Measurements from ENCODE around the gene LDLRAD3.

LDLRAD3 gene

GRCh38 chr11:36098087-36098486 is 154.2 kb downstream of the LDLRAD3 start:
- no peak for DNase-seq (ENCODE audit: low read depth in 2 of 2, low spot score in 1 of 2)

- DNase-seq (ENCODE audit: low read depth in 2 of 2, low spot score in 1 of 2), result no peak
Observed at GRCh38 chr11:36098853-36099375, 155.1 kb downstream of the LDLRAD3 start.

- no peak for DNase-seq (ENCODE audit: low read depth in 2 of 2, low spot score in 1 of 2)
Observed at GRCh38 chr11:36101466-36101865, 157.6 kb downstream of the LDLRAD3 start.

DNA sequence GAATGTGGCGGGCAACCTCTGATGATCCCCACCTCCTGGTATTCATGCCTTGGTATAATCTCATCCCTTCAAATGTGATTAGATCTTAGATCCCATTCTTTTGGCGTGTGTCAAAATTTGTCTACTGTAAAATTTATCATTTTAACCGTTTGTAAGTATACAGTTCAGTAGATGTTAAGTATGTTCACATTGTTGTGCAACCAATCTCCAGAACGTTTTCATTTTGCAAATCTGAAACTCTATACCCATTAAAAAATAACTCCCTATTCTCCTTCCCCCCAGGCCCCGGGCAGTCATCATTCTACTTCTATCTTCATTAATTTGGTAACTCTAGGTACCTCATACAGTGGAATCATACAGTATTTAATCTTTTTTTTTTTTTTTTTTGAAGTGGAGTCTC is 159.0 kb downstream of the LDLRAD3 start:
- no peak for DNase-seq (ENCODE audit: low read depth in 2 of 2, low spot score in 1 of 2)

GRCh38 chr11:36103933-36104530 is 160.2 kb downstream of the LDLRAD3 start:
- DNase-seq (ENCODE audit: low read depth in 2 of 2, low spot score in 1 of 2), result no peak

DNA sequence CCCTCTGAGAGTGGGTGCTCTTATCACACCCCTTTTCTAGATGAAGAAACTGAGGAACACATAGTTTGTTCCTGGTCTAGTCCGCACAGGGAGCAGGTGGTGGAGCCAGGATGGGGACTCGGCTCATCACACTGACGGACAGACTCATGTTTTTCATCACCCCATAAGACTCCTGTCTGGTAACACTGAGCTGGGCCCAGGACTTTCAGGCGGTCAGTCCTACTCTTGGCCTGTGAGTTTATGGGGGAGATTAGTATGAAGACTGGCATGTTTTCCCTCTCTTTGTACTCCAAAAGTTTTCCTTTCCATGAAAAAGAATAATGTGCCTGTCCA is 160.8 kb downstream of the LDLRAD3 start:
- DNase-seq (ENCODE audit: low read depth in 2 of 2, low spot score in 1 of 2), result no peak

GRCh38 chr11:36105743-36106581 is 162.1 kb downstream of the LDLRAD3 start:
- no peak for DNase-seq (ENCODE audit: low read depth in 2 of 2, low spot score in 1 of 2)

- no peak for DNase-seq (ENCODE audit: low read depth in 2 of 2, low spot score in 1 of 2)
Observed at GRCh38 chr11:36107547-36107946, 163.7 kb downstream of the LDLRAD3 start.

- no peak for DNase-seq (ENCODE audit: low read depth in 2 of 2, low spot score in 1 of 2)
Observed at GRCh38 chr11:36108881-36109589, 165.2 kb downstream of the LDLRAD3 start.

- DNase-seq (ENCODE audit: low read depth in 2 of 2, low spot score in 1 of 2), result no peak
Observed at GRCh38 chr11:36109590-36109849, 165.7 kb downstream of the LDLRAD3 start.

- DNase-seq (ENCODE audit: low read depth in 2 of 2, low spot score in 1 of 2), result no peak
Observed at GRCh38 chr11:36109850-36110606, 166.2 kb downstream of the LDLRAD3 start.

DNA sequence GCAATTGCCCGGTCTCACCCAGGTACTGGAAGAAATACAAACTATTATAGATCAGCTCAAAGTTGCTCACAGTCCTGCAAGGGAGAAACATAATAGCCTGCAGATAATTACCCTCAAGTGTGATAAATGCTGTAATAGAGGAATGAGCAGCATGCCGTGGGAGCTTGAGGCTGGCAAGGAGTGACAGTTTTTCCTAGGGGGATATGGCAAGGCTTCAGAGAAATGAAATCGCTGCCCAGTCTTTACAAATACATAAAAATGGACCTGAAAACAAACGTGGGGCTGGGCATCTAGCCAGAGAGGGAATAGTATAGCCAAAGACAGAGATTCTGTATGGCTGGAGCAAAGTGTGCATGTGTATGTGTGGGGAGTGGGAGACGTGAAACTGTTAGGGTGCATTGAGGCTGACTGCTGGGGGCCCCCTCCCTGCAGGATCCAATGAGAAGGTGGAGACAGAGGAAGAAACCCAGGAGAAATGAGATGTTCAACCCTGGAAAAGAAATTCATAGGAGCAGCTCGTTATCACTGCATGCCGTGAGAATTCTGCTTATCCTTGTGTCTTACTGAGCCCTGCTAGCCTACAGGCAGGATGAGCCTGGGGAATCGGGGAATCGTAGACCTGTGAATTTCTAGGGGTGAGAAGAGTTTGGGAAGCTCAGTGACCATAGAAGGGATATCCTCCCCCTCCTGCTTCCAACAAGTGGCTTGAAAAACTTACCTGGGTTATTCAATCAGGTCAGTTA is 167.0 kb downstream of the LDLRAD3 start:
- no peak for DNase-seq (ENCODE audit: low read depth in 2 of 2, low spot score in 1 of 2)

DNA sequence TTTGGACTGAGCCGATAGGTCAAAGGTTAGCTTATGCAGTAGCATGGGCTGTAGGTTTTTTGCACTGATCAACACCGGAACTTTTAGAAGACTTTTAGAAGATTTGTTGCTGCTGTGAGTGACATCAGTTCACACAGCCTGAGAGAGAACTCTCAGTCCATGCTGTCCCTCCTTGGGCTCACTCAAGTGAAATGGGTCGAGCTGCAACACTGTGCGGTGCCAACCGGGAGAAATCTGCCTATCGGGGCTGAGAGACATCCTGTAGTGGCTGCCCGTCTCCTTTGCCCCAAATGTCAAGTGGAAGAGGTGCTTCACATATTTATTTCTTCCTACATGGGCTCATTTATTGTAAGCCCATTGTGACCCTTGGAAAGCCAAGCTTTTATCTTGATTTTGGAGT is 170.2 kb downstream of the LDLRAD3 start:
- DNase-seq (ENCODE audit: low read depth in 2 of 2, low spot score in 1 of 2), result no peak

DNA sequence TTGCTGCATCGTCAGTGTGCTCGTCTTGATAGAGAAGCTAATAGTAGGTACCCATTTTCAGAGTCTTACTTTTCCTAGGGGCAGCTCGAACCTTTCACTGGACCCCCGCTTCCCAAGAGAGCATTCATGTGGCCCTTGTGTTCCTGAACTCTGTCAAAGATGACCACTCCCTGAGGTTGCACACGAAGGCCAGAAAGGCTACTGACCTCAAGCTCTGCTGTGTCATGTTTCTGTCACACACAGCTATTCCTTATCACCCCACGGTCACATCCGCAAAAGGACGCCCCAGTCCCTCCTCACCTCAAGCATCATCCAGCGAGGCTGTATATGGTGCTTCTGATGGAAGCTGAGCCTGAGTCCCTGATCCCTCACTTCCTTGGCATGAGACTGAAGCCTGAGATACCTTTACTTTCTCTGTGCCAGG is 171.5 kb downstream of the LDLRAD3 start:
- DNase-seq (ENCODE audit: low read depth in 2 of 2, low spot score in 1 of 2), result no peak

- DNase-seq (ENCODE audit: low read depth in 2 of 2, low spot score in 1 of 2), result no peak
Observed at GRCh38 chr11:36116161-36116560, 172.3 kb downstream of the LDLRAD3 start.

- DNase-seq (ENCODE audit: low read depth in 2 of 2, low spot score in 1 of 2), result no peak
Observed at GRCh38 chr11:36118084-36118483, 174.2 kb downstream of the LDLRAD3 start.

DNA sequence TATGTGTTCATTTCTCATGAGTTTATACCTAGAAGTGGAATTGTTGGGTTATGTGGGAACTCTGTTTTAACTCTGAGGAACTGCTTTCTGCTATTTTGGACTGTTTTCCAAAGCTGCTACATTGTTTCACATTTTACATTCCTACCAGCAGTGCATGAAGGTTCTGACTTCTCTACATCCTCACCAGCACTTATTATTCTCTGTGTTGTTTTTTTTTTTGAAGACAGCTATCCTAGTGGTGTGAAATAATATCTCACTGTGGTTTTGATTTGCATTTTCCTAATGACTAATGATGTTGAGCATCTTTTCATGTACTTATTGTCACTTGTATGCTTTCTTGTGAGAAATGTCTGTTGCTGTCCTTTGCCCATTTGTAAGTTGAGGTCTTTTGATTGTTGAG is 175.4 kb downstream of the LDLRAD3 start:
- no peak for DNase-seq (ENCODE audit: low read depth in 2 of 2, low spot score in 1 of 2)

GRCh38 chr11:36121054-36121453 is 177.2 kb downstream of the LDLRAD3 start:
- no peak for DNase-seq (ENCODE audit: low read depth in 2 of 2, low spot score in 1 of 2)

DNA sequence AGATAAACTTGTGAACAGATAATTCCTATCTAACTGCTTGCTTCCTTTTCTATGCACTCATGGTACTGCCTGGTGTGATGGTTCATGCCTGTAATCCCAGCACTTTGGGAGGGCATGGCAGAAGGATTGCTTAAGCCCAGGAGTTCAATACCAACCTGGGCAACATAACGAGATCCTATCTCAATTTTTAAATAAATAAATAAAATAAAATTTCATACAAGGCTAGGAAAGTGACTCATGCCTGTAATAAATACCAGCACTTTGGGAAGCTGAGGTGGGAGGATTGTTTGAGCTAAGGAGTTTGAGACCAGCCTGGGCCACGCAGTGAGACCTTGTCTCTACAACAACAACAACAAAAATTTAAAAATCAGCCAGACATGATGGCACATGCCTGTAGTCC is 178.8 kb downstream of the LDLRAD3 start:
- no peak for DNase-seq (ENCODE audit: low read depth in 2 of 2, low spot score in 1 of 2)

DNA sequence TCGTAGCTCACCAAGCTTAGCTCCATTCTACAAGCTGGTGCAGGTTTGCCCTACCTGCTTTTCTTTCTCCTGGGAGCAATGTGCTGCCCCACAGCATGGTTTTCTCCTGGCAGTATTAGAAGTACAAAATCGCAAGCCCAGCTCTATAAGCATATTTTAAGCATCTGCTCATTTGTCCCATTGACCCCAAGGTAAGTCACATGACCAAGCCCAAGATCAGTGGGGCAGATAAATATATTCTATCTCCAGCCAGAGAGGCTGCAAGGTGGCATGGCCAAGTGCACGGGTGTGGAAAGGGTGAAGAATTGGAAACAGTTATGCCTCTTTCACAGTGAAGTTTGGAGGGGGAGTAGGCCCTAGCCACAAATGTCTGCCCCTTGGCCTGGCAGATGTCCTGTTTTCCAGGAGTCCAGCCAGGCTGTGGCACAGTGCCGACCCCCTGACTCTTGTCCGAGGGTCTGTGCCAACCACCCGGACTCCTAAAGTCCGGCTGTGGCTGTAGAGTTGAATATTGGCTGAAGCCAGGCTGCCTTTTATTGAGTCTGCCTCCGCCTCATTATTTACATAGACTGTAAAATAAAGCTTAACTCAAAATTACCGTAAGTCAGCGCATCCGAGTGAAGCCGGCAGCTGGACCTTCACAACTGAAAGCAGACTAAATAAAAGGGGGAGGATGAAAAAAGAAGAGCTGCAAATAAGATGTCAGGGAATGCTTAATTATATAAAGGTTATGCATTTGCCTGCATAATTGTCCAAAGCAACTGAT is 179.7 kb downstream of the LDLRAD3 start:
- no peak for DNase-seq (ENCODE audit: low read depth in 2 of 2, low spot score in 1 of 2)
